Islet of Langerhans (tissue), 1 donor: Measurements from ENCODE around the gene ADAM20.
"Not testable (repeated sequence)": the region's sequence is repeated elsewhere in the genome, so short reads cannot be mapped to it uniquely, and the experiment has no call there.

Source experiments
- FAIRE-seq: peaks from one replicate; lab custom pipeline; 2011; peaks lifted over from hg19 to GRCh38; lab: Jason Lieb, UNC

The ADAM20 gene

DNA sequence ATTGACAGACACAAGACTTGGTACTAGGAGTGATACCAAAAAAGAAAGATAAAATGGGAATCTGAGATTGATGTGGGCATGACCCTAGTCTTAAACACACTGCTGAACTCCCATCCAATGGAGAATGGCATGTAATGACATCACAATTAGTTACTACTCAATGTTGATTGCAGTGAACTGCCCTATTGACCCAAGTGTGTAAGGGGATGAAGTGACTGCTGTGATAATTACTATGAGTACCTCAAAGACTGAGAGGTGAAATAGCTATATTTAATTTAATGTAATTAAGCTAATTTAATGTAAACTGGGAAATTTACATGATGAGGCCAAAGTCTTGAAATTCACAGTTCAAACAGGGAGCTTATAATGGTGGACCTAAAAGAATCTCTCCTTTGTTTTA, at the start of gene ADAM20:
TSS of gene ADAM20 (minus strand) at position 101 of the 400 bp plus-strand sequence. CDS start 10,247 bp downstream, outside the sequence.
- FAIRE-seq: no peak

DNA sequence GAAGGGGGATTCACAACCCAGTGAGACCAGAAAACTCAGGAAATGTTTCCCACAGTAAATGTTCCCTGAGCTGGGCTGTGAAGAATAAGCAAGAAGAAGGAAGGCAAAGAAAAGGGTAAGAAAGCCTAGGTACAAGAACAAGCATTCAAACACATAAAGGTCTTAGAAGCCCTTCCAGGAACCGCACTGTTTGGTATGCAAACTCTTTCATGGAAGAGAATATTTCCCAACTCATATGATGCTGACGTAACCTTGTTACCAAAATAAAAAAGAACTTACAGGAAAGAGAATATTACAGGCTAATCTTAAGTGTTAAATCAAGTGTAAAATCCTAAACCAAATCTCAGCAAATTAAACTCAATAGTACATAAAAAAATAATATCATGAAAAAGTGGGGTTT, 42.1 kb upstream of the ADAM20 start:
- no peak for FAIRE-seq

DNA sequence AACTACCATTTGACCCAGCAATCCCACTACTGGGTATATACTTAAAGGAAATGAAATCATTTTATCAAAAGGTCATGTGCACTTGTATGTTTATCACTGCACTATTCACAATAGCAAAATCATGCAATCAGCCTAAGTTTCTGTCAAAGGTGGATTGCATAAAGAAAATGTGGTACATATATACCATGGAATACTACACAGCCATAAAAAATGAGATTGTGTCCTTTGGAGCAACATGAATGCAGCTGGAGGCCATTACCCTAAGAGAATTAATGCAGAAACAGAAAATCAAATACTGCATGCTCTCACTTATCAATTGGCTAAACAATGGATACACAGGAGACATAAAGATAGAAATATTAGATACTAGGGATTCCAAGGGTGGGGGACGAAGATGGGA, 38.2 kb upstream of the ADAM20 start:
- FAIRE-seq: no peak

DNA sequence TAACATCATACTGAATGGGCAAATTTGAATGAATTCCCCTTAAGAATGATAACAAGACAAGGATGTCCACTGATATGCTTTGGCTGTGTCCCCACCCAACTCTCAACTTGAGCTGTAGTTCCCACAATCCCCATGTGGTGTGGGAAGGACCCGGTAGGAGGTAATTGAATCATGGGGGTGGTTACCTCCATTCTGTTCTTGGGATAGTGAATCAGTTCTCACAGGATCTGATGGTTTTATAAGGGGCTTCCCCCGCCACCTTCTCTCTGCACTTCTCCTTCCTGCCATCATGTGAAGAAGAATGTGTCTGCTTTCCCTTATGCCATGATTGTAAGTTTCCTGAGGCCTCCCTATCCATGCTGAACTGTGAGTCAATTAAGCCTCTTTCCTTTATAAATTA, 36.3 kb upstream of the ADAM20 start:
- no peak for FAIRE-seq

DNA sequence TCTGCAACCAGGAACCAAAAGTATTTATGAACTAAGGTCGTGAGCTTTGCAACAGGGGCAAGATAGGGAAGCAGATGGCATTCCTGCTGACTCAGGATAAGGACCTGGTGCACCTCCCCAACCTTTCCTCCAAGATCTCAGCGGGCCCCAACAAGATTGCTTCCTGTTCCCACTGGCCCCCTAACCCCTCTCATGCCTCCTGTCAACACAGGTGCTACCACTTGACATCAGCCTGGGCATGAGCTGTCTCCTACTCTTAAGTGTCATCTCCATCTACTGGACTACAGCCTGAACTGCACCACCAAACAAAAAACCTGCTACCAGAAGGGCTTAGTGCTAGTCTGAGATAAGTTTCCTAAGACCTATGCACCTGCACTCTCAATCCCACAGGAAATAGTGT, 33.0 kb upstream of the ADAM20 start:
- FAIRE-seq: no peak

DNA sequence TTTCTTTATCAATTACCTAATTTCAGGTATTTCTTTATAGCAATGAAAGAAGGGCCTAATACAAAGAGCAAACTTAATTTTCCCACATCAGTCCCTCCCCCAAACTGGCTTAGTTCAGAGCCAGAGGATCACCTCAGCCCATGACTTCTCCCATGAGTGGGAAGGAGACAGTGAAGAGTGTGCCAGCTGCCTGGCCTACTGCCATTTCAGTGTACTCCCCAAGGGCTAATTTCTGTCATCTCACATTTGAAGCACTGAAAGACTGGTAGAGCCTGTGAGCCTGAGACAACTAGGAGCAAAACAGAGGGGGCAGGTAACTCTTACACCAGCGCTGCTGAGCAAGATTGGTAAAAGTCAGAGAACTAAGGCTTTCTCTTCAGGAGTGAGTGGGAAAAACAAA, 29.1 kb upstream of the ADAM20 start:
- no peak for FAIRE-seq

DNA sequence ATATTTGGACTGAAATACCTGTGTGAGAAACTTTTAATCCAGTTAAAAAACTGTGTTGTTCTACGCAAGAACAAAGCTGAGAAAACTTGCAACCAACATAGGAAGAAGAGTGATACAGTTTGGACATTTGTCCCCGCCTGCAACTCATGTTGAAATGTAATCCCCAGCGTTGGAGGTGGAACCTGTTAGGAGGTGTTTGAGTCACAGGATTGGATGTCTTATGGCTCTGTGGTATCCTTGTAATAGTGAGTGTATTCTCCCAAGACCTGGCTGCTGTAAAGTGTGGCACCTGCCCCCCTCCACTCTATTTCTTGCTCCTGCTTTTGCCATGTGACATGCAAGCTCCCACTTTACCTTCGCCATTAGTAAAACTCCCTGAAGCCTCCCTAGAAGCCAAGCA, 28.6 kb upstream of the ADAM20 start:
- FAIRE-seq: no peak

DNA sequence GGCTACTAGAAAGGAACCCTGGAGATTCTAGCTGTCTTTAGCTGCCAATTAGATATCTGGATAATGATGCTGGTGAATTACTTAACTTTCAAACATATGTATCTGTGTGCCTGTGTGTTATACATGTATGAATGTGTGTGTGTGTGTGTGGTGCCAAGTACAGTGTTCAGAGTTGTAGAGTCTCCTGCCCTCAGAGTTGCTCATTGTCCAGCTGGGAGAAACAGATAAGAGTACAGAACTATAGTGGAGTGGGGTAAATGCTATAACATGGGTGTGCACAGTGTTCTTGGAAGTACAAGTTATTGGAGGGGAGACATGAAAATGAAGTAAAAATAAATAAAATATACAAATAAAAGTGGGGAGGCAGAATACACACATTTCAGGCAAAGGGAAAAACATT, 23.6 kb upstream of the ADAM20 start:
- FAIRE-seq: no peak

DNA sequence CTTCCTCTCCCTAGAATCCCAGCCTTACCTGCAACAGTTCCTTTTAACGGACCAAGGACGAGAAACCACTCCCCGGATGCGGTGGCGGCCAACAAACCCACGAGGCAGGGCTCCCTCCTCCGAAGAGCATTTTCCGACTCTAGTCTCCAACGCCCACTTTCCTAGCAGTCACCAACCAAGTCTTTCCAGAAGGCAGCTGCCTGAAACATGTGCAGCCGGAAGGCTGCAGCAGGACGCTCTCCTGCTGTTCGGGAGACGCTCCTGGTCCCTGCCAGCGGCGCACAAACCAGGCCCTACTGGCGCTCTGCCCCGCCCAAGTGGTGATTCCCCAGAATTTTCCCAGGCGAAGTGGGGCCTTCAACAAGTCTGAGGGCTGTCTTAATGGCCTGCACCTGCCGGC, 21.1 kb upstream of the ADAM20 start:
- FAIRE-seq: no peak

DNA sequence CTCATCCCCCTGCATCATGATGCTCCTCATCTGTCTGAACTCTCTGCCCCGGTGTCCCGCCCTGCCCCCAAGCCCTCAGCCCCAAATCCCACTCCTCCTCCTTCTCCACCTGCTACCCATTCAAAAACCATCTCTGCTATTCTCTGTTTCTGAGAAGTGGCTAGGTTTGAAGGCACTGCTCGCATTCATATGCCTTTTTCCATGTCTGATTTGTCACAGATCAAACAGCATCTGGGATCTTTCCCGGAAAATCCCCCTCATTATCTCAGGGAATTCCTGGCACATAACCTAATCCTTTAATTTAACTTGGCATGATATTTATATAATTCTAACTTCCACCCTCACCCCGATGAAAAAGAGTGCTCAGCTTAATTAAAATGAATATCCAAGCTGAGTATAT, 3.3 kb upstream of the ADAM20 start:
- no peak for FAIRE-seq

DNA sequence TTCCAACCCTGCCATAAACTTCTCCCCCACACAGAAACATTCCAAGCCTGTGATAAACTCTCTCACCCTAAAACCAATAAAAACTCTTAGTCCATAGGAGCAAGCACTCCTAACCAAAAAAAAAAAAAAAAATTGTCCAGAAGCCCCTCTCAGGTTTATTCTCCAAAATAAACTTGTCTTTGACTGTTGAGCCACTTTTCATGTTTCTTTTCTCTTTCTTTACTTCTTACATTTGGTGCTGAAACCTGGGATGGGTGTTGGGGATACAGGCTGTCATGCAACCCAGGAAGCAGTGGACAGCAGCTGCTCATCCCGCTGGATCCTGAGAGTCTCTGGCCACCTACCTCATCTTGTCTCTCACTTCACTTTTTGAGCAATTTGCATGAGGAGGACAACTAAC, 2.0 kb upstream of the ADAM20 start:
- no peak for FAIRE-seq

DNA sequence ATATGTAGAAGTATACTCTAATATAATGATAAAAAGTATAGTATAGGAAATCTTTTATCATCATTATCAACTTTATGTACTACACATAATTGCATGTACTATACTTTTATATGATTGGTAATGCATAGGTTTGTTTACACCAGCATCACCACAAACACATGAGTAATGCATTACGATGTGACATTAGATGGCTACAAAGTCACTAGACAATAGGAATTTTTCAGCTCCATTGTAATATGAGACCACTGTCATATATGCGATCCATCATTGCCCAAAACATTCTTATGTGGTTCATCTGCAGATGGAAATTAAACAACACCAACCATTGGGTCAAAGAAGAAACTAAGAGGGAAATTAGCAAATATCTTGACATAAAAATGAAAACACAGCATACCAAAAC, 4.4 kb downstream of the ADAM20 start:
- FAIRE-seq: no peak

DNA sequence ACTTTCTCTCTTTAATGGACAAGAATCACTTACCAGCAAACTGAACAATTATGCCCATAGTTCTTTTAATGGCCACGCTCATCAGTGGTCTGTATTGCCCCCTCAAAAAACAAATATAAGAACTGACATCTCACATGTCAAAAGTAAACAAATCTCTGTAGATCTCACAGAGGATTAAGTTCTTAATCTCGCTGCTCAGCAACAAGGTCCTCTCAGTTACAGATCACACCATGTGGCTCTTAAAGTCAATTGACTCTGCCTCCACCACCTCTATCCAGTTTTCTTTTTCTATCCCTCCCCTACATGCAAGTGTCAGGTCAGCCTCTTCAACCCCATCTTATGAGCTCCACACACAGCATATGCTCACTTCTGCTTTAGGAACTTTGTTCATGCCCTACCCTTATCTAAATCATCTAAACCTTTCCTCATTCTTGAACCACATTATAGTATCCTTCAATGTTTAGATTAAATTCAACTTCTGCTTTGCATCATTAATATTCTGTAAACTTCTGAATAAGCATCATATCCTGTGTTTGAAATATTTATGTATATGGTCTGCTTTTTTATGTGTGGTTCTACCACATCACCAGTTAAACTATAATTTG, 7.2 kb downstream of the ADAM20 start:
- FAIRE-seq: no peak

DNA sequence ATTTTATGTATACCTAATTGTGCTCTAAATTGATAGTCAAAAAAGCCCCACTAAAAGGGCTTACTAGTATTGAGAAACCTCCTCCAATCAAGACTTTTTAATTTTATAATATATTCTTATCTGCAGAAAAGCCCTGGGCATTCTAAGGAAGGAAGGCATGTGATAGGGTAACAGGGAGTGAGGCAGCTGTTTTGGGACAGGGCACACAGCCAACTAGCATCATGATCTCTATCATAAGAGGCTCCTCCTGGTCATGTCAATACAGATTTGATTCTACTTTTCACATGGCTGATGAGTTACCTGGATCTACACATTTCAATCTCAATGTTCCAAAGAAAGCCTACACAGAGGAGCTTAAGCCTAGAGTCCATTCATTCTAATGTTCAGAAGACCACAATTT, 9.1 kb downstream of the ADAM20 start:
- no peak for FAIRE-seq

DNA sequence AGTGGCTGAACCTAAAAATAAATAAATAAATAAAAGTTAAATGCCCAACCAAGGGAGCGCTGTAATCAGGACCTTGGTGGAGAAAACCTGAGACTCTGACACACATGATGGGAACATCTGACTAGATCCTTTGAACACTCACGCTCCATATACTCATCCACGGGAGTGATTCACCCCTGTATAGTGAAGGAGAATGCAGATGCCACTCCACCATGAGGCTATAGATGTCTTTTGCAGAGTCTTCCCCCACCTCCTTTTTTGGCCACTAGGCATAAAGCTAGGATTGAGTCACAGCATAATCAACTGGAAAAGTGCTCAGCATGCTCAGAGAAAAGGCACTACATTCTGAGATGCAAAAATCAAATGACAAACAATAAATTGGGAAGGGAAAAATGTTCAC, 19.0 kb downstream of the ADAM20 start:
- no peak for FAIRE-seq

DNA sequence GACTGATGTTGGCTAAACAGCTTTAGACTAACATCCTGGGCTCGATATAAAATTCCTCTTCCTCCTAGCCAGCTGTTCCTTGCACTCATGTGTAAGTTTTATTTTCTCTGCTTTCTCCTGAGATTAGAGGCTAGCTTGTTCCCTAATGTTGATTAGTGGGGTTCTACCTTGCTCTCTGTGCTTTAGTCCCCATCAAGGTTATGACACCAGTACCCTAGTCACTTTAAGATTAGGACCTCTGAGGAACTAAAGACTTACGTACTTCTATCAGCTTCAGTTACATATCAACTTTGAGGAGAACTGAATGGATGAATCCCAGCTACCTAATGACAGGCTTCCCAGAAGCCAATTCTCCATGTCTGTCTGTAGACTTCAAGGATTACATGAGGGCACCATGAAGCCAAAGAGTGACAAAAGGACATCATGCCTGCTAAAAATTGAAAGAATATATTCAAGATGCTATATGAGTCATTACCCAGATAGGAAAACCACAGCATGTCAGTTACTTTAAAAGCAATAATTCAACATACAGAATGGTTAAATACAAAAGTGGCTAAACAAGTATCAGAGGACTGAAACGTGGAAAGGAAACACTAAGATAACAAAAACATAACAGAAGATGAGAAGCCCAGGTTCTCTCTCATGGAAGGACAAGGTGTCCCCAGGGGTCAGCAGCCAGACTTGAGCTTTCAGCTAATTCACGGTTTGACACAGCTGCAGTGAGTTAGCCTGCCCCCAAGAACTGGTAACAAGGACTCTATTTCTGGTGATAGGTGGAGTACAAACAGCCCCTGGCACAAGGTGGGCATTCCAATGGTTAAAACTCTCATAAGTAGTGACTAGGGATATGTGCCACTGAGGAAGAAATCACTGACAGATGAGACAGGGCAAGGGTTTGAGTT, 20.4 kb downstream of the ADAM20 start:
- no peak for FAIRE-seq

DNA sequence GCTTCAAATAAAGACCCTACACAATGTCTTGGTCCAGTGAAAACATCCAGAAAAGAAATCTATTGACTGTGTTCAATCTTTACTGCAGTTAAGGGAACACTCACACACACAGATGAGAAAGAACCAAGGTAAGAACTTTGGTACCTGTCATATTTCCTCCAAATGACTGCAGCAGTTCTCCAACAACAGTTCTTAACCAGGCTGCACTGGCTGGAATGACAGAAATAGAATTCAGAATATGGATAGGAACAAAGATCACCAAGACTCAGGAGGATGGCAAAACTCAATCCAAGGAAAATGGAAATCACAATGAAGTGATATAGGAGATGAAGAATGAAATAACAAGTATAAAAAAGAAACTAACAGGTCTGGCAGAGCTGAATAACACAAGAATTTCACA, 36.6 kb downstream of the ADAM20 start:
- no peak for FAIRE-seq

DNA sequence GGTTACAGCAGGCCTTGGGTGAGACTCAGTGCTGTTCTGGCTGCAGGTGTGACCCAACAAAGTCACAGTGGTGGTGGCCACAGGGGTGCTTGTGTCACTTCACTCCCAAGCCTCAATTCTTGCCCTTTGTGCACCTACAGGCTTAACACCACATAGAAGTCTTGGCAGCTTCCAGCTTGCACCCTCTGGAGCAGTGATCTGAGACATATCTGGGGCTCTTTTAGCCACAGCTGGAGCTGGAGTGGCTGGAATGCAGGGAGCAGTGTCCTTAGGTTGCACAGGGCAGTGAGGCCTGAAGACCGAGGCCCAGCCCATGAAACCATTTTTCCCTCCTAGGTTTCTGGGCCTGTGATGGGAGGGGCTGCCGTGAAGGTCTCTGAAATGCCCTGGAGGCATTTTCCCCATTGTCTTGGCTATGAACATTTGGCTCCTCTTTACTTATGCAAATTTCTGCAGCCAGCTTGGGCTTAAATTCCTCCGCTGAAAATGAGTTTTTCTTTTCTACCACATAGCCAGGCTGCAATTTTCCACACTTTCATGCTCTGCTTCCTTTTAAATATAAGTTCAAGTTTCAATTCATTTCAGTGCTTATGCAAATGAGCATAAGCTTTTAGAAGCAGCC, 45.1 kb downstream of the ADAM20 start:
- FAIRE-seq: no peak

DNA sequence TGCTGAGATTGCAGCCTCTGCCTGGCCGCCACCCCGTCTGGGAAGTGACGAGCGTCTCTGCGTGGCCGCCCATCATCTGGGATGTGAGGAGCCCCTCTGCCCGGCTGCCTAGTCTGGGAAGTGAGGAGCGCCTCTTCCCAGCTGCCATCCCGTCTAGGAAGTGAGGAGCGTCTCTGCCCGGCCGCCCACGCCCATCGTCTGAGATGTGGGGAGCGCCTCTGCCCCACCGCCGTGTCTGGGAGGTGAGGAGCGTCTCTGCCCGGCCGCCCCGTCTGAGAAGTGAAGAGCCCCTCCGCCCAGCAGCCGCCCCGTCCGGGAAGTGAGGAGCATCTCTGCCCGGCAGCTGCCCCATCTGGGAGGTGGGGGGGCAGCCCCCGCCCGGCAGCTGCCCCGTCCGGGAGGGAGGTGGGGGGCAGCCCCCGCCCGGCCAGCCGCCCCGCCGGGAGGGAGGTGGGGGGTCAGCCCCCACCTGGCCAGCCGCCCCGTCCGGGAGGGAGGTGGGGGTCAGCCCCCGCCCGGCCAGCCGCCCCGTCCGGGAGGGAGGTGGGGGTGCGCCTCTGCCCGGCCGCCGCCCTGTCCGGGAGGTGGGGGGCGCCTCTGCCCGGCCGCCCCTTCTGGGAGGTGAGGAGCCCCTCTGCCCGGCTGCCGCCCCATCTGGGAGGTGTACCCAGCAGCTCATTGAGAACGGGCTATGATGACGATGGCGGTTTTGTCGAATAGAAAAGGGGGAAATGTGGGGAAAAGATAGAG, 57.3 kb downstream of the ADAM20 start:
- FAIRE-seq: not testable (repeated sequence)

DNA sequence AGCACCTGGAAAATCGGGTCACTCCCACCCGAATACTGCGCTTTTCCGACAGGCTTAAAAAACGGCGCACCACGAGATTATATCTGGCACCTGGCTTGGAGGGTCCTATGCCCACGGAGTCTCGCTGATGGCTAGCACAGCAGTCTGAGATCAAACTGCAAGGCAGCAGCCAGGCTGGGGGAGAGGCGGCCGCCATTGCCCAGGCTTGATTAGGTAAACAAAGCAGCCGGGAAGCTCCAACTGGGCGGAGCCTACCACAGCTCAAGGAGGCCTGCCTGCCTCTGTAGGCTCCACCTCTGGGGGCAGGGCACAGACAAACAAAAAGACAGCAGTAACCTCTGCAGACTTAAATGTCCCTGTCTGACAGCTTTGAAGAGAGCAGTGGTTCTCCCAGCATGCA, 59.3 kb downstream of the ADAM20 start:
- FAIRE-seq: not testable (repeated sequence)

DNA sequence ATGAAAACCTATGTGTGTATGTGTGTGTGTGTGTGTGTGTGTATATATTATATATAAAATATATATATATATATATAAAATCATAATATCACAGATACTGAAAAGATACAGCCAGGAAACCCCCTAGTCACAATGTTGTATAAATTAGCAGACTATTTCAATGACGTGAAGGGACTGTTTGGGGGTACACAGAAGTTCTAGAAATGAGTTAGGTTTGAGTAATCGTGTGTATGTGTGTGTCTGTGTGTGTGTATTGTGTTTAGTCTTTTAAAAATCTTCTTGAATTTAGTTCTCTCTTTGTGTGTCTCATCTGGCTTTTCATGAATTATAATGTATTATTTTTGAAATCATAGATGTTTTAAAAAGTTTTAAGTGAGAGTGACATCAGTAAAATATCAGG, 61.0 kb downstream of the ADAM20 start:
- no peak for FAIRE-seq
